Measurements from ENCODE around the gene PSORS1C2.

- TF ChIP-seq CTCF (IDR thresholded peaks at IDR 0.05), result no peak
- TF ChIP-seq, protein P1, sequence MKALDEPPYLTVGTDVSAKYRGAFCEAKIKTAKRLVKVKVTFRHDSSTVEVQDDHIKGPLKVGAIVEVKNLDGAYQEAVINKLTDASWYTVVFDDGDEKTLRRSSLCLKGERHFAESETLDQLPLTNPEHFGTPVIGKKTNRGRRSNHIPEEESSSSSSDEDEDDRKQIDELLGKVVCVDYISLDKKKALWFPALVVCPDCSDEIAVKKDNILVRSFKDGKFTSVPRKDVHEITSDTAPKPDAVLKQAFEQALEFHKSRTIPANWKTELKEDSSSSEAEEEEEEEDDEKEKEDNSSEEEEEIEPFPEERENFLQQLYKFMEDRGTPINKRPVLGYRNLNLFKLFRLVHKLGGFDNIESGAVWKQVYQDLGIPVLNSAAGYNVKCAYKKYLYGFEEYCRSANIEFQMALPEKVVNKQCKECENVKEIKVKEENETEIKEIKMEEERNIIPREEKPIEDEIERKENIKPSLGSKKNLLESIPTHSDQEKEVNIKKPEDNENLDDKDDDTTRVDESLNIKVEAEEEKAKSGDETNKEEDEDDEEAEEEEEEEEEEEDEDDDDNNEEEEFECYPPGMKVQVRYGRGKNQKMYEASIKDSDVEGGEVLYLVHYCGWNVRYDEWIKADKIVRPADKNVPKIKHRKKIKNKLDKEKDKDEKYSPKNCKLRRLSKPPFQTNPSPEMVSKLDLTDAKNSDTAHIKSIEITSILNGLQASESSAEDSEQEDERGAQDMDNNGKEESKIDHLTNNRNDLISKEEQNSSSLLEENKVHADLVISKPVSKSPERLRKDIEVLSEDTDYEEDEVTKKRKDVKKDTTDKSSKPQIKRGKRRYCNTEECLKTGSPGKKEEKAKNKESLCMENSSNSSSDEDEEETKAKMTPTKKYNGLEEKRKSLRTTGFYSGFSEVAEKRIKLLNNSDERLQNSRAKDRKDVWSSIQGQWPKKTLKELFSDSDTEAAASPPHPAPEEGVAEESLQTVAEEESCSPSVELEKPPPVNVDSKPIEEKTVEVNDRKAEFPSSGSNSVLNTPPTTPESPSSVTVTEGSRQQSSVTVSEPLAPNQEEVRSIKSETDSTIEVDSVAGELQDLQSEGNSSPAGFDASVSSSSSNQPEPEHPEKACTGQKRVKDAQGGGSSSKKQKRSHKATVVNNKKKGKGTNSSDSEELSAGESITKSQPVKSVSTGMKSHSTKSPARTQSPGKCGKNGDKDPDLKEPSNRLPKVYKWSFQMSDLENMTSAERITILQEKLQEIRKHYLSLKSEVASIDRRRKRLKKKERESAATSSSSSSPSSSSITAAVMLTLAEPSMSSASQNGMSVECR (CRISPR knock-in tag; IDR thresholded peaks at IDR 0.05; ENCODE audit: borderline replicate concordance), result no peak
- TF ChIP-seq RELA (CRISPR knock-in tag; IDR thresholded peaks at IDR 0.05; ENCODE audit: borderline replicate concordance), result no peak
- no peak for TF ChIP-seq ATF2 (CRISPR knock-in tag; IDR thresholded peaks at IDR 0.05; ENCODE audit: borderline replicate concordance, low read depth)
- TF ChIP-seq MAX (CRISPR knock-in tag; IDR thresholded peaks at IDR 0.05), result no peak
- TF ChIP-seq, protein P2, sequence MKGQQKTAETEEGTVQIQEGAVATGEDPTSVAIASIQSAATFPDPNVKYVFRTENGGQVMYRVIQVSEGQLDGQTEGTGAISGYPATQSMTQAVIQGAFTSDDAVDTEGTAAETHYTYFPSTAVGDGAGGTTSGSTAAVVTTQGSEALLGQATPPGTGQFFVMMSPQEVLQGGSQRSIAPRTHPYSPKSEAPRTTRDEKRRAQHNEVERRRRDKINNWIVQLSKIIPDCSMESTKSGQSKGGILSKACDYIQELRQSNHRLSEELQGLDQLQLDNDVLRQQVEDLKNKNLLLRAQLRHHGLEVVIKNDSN (CRISPR knock-in tag; IDR thresholded peaks at IDR 0.05), result no peak
- no peak for TF ChIP-seq GABPB1 (CRISPR knock-in tag; IDR thresholded peaks at IDR 0.05)
- TF ChIP-seq, protein P3, sequence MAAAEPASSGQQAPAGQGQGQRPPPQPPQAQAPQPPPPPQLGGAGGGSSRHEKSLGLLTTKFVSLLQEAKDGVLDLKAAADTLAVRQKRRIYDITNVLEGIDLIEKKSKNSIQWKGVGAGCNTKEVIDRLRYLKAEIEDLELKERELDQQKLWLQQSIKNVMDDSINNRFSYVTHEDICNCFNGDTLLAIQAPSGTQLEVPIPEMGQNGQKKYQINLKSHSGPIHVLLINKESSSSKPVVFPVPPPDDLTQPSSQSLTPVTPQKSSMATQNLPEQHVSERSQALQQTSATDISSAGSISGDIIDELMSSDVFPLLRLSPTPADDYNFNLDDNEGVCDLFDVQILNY (CRISPR knock-in tag; IDR thresholded peaks at IDR 0.05), result no peak
These were observed 17.8 kb upstream of the PSORS1C2 start for GRCh38 chr6:31156641-31157040.

Measured in WTC11 (cell line).